Measurements from ENCODE around the gene LMBRD2. TPM values are rescaled to one million over a fixed set of nuclear protein-coding genes. Genes with fewer than 3 reads are reported as not detected.

The LMBRD2 gene
- total and polyA plus RNA-seq, 2 experiments from 2014 or later = 4.4 to 6.2 TPM

DNA sequence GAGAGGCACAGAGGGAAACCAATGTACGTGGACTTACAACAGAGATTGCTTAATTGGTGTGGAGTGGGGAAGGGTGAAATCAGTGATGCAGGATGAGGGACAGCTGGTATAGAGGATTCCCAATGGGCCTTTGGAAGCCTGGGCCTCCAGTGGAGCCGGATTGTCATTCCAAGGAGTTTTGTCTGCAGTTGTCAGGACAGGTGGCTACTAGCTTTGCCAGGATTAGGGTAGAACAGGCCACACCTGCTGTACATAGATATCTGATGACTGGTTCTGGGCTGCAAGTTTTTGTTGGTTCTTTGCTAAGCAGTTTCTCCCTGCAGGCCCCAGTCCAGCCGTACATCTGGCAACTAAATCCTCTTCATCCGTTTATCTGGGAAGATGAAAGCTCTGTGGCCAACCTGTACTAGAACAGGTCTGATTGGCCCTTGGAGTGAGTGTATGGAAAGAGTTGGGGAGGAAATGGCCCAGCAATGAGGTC lies 4.5 kb upstream of the LMBRD2 start (continued):
- TF ChIP-seq, protein P1, sequence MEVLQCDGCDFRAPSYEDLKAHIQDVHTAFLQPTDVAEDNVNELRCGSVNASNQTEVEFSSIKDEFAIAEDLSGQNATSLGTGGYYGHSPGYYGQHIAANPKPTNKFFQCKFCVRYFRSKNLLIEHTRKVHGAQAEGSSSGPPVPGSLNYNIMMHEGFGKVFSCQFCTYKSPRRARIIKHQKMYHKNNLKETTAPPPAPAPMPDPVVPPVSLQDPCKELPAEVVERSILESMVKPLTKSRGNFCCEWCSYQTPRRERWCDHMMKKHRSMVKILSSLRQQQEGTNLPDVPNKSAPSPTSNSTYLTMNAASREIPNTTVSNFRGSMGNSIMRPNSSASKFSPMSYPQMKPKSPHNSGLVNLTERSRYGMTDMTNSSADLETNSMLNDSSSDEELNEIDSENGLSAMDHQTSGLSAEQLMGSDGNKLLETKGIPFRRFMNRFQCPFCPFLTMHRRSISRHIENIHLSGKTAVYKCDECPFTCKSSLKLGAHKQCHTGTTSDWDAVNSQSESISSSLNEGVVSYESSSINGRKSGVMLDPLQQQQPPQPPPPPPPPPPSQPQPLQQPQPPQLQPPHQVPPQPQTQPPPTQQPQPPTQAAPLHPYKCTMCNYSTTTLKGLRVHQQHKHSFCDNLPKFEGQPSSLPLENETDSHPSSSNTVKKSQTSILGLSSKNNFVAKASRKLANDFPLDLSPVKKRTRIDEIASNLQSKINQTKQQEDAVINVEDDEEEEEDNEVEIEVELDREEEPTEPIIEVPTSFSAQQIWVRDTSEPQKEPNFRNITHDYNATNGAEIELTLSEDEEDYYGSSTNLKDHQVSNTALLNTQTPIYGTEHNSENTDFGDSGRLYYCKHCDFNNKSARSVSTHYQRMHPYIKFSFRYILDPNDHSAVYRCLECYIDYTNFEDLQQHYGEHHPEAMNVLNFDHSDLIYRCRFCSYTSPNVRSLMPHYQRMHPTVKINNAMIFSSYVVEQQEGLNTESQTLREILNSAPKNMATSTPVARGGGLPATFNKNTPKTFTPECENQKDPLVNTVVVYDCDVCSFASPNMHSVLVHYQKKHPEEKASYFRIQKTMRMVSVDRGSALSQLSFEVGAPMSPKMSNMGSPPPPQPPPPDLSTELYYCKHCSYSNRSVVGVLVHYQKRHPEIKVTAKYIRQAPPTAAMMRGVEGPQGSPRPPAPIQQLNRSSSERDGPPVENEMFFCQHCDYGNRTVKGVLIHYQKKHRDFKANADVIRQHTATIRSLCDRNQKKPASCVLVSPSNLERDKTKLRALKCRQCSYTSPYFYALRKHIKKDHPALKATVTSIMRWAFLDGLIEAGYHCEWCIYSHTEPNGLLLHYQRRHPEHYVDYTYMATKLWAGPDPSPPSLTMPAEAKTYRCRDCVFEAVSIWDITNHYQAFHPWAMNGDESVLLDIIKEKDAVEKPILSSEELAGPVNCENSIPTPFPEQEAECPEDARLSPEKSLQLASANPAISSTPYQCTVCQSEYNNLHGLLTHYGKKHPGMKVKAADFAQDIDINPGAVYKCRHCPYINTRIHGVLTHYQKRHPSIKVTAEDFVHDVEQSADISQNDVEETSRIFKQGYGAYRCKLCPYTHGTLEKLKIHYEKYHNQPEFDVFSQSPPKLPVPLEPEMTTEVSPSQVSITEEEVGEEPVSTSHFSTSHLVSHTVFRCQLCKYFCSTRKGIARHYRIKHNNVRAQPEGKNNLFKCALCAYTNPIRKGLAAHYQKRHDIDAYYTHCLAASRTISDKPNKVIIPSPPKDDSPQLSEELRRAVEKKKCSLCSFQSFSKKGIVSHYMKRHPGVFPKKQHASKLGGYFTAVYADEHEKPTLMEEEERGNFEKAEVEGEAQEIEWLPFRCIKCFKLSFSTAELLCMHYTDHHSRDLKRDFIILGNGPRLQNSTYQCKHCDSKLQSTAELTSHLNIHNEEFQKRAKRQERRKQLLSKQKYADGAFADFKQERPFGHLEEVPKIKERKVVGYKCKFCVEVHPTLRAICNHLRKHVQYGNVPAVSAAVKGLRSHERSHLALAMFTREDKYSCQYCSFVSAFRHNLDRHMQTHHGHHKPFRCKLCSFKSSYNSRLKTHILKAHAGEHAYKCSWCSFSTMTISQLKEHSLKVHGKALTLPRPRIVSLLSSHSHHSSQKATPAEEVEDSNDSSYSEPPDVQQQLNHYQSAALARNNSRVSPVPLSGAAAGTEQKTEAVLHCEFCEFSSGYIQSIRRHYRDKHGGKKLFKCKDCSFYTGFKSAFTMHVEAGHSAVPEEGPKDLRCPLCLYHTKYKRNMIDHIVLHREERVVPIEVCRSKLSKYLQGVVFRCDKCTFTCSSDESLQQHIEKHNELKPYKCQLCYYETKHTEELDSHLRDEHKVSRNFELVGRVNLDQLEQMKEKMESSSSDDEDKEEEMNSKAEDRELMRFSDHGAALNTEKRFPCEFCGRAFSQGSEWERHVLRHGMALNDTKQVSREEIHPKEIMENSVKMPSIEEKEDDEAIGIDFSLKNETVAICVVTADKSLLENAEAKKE (CRISPR knock-in tag; IDR thresholded peaks at IDR 0.05) = no peak
- no peak for TF ChIP-seq JUNB (IDR thresholded peaks at IDR 0.05; ENCODE audit: unreplicated experiment)
- no peak for TF ChIP-seq ZNF331 (CRISPR knock-in tag; IDR thresholded peaks at IDR 0.05; ENCODE audit: low read depth)

DNA sequence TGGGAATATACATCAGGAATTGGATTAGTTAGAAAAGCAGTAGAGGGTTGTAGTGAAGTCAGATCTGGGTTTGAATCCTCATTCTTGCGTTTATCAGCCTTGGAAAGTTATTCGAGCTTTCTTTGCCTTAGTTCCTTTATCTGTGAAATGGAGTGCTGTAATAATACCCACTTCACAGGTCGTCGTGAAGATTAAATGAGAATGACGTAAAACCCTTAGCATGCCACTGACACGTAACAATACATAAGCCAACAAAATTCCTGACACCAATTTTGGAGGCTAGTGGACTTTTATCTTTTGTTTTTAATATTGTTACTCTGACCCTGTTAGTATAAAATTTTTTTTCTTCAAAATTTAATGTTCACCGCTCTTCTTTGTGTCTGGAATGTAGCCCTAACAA lies 3.6 kb upstream of the LMBRD2 start:
- Histone ChIP-seq H3K9me2 (ENCODE audit: insufficient read depth) (no peaks in the 10 kb centered on the region), H3K4me3 (no peak overlapping the region), H3K27me3 (ENCODE audit: insufficient read depth) (no peaks in the 10 kb centered on the region), H3K4me2 (no peak overlapping the region), H3K79me2 (replicated peaks; ENCODE audit: insufficient read depth) (peaks cover 46% of the 10 kb centered on the region), H3K27ac (ENCODE audit: low read depth) (no peak overlapping the region), H3F3A (replicated peaks; ENCODE audit: low read depth) (no peaks in the 10 kb centered on the region), H4K20me1 (replicated peaks; ENCODE audit: insufficient read depth) (peaks cover 7% of the 10 kb centered on the region), H3K36me3 (ENCODE audit: insufficient read depth) (peaks cover 13% of the 10 kb centered on the region; the same call in 1 of the 2 replicates), H2AFZ (no peak overlapping the region), H3K4me1 (ENCODE audit: insufficient read depth) (no peaks in the 10 kb centered on the region; the same call in 1 of the 2 replicates)
- Mint-ChIP-seq H3K4me1 (peaks cover 14% of the 10 kb centered on the region; the same call in 2 of the 3 replicates), H3K27ac (no peak overlapping the region), H3K36me3 (ENCODE audit: low read depth) (peaks cover 68% of the 10 kb centered on the region), H3K4me3 (no peak overlapping the region), H3K27me3 (ENCODE audit: insufficient read depth, low read depth, poor library complexity) (no peaks in the 10 kb centered on the region), H3K9me3 (no peaks in the 10 kb centered on the region)
- TF ChIP-seq EZH2 (IDR thresholded peaks at IDR 0.05; ENCODE audit: low read depth, unreplicated experiment) = no peak
- TF ChIP-seq, protein P2, sequence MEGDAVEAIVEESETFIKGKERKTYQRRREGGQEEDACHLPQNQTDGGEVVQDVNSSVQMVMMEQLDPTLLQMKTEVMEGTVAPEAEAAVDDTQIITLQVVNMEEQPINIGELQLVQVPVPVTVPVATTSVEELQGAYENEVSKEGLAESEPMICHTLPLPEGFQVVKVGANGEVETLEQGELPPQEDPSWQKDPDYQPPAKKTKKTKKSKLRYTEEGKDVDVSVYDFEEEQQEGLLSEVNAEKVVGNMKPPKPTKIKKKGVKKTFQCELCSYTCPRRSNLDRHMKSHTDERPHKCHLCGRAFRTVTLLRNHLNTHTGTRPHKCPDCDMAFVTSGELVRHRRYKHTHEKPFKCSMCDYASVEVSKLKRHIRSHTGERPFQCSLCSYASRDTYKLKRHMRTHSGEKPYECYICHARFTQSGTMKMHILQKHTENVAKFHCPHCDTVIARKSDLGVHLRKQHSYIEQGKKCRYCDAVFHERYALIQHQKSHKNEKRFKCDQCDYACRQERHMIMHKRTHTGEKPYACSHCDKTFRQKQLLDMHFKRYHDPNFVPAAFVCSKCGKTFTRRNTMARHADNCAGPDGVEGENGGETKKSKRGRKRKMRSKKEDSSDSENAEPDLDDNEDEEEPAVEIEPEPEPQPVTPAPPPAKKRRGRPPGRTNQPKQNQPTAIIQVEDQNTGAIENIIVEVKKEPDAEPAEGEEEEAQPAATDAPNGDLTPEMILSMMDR (conservative IDR thresholded peaks at IDR 0.05; ENCODE audit: low read depth in 2 of 2) = no peak
- no peak for ATAC-seq
- DNase-seq (ENCODE audit: low spot score) = no peak
